Activated CD4-positive, CD25-positive, alpha-beta regulatory T cell (primary cell): ENCODE results near the gene UPP1.
"Not testable (repeated sequence)": the region's sequence is repeated elsewhere in the genome, so short reads cannot be mapped to it uniquely, and the experiment has no call there.

Experiments
- DNase-seq, 4 experiments: peaks; one replicate each; lab custom pipeline; 2025; lab: John Stamatoyannopoulos, UW

UPP1 gene

DNA sequence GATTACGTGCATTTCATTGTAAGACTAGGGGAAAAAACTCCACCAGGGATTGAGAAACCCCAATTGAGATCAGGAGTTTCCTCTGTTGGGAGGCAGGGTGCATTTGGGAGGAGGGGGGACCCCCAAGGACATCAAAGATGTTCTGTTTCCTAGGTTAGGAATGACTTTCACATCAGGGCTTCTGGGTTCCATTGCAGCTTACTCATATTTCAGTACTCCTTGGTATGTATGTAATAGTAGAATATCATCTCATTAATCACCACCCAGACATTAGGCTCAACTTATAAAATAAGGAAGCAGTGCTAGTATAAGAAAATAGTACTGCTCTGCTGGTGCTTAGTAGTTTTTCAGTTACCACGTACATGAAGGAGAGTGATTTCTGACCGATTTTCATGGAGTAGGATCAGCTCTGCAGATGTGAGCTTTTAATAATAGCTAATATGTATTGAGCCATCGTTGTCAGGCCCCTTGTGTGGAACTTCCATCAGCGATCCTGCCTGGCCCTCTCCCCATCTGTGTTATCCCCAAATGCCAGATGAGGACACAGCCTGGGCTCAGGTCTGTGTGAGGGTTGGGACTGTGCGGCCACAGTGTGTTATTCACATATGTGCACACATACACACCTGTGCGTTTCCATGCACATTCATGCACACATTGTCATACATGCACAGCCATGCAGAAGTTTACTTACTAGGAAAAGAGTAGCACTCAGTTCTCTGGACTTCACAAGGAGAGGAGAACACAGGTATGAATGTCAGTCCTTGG, 23.5 kb downstream of the UPP1 start:
- no peak for DNase-seq

DNA sequence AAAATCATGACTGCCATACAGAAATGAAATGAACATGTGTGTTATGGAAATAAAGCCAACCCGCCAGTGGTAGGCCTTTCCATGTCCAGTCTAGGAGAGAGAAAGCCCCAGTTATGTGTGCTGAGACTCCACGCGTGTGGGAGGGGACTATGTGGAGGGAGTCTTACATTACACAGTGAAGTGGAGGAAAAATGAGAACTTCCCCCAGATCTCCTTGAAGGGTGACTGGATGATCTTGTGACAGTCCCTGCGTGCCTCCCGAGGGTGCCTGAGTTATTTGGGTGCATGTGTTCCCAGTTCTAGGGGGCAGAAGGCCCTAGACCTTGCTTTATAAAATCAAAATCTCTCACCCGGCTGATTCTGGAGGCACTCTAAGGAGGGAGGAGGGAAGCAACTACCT, 24.2 kb downstream of the UPP1 start:
- DNase-seq = no peak

DNA sequence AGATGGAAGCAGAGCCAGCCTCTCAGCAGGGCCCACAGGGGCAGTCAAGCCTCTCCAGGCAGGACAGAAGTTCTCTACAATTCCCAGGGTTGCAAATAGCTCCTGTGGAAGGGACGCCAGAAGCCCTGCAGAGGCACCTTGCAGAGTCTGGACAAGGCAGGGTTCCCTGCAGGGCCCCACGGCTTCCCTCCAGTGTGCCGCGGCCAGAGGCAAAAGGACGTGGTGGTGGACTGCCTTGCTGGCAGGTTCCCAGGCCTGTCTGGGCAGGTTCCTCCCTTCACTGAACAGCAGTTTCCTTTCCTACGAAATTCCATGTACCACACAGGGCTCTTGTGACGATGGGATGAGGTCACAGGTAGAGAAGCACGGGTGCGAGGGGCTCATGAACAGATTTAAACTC, 25.1 kb downstream of the UPP1 start:
- DNase-seq = no peak

DNA sequence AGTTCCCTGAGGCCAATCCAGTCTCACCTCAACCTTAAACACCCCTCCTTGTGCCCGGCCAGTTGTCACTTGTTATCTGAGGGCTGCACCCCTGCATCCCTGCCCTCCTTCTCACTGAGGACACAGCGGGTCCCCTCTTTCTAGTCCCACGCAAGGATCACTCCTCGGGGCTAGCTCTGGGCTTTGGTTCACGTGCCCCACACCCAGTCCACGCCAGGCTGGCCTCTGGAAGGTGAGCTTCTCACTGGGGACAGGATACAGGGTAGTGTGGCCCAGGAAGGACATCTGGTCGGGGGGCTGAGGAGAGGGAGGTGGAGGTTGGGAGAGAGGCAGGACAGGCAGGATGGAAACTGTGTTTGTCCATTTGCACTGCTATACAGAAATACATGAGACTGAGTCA, 25.5 kb downstream of the UPP1 start:
- DNase-seq = no peak

DNA sequence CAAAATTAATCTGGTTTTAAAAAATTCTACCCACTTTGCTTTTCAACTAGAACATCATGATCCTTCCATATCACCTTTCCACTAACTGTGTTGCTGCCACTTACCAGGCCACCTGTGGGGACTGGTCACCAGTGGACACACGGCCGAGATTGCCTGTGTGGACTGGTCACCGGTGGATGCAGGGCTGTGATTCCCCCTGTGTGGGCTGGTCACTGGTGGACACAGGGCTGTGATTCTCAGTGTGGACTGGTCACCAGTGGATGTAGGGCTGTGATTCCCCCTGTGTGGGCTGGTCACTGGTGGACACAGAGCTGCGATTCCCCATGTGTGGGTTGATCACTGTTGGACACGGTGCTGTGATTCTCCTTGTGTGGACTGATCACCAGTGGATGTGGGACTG, 27.0 kb downstream of the UPP1 start:
- DNase-seq = no peak

DNA sequence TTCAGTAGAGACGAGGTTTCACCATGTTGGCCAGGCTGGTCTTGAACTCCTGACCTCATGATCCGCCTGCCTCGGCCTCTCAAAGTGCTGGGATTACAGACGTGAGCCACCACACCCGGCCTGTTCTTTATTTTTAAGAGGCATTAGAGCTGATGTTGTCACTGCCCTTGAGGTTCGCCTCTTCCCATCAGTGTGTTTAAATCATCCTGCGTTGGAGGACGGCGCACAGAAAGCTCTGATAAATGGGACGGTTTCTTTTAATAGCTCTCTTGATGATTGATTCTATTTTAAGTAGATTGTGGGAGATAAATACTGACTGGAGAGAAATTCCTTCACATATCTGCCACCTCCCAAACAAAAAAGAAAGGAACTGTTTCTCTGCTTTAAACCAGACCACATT, 29.0 kb downstream of the UPP1 start:
- no peak for DNase-seq

DNA sequence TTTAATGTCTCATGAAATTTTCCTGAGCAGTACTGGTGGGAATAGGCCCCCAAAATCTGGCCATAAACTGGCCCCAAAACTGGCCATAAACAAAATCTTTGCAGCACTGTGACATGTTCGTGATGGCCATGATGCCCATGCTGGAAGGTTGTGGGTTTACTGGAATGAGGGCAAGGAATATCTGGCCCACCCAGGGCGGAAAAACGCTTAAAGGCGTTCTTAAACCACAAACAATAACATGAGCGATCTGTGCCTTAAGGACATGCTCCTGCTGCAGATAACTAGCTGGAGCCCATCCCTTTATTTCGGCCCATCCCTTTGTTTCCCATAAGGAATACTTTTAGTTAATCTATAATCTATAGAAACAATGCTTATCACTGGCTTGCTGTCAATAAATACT, 31.5 kb downstream of the UPP1 start:
- DNase-seq = not testable (repeated sequence)

DNA sequence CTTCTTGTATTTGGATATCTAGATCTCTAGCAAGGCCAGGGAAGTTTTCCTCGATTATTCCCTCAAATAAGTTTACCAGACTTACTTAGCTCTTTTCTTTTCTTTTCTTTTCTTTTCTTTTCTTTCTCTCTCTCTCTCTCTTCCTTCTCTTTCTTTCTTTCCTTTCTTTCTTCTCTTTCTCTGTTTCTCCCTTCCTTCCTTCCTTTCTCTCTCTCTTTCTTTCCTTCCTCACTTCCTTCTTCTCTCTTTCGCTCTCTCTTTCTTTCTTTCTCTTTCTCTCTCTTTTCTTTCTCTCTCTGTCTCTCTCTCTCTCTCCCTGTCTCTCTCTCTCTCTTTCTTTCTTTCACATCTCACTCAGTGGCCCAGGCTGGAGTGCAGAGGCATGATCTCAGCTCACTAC, 37.0 kb downstream of the UPP1 start:
- DNase-seq = no peak

DNA sequence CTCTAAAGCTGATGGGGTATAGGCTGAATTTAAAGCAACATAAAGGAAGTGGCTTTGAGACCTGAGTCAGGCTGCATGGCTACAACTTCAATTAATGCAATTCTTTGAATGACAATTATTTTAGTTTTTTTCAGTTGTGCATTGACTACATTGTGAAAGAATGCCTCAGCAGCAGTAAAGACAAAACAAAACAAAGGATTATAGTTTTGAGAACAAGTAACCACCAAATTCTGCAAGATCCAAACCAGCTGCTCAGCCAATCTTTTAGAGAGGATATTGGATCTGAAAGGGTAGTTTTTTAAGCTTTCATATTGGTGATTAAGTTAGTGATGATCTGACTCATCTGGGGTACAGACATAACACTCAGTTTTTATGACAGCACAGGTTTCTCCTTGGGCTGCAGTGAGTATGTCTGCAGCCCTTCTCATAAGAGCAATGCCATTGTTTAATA, 41.6 kb downstream of the UPP1 start:
- no peak for DNase-seq

DNA sequence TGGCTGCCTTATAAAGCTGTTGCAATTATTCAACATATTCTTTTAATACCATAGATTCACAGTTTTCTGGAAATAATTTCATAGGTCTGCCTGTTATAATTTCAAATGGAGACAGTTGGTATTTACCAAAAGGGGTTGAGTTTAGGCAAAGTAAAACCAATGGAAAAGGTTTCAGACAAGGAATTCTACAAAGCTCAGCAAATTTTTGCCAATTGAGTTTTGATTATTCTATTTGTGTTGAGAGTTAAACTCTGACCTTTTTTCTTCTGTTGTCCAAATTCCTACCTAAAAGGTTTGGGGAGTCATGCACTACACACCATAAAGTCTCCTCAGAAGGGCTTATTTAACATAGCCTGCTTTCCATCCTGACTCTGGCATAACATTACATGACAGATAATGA, 43.7 kb downstream of the UPP1 start:
- no peak for DNase-seq

DNA sequence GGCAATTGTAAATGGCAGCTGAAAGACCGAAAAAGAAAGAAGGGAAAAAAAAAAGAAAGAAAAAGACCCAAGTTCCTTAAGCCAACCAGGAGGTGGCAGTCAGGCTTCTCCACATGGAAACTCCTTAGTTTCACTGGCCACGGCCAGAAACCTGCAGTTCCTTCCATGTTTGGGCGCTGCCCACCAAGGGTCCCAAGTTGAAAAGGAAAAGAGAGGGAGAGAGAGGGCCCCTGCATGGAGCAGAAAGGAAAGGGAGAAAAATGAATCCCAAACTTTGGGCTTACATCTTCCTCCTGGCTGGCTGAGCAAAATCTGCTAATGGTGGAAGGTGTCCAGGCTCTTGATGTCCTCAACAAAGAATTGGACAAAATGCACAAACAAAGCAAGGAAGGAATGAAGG, 50.4 kb downstream of the UPP1 start:
- no peak for DNase-seq

DNA sequence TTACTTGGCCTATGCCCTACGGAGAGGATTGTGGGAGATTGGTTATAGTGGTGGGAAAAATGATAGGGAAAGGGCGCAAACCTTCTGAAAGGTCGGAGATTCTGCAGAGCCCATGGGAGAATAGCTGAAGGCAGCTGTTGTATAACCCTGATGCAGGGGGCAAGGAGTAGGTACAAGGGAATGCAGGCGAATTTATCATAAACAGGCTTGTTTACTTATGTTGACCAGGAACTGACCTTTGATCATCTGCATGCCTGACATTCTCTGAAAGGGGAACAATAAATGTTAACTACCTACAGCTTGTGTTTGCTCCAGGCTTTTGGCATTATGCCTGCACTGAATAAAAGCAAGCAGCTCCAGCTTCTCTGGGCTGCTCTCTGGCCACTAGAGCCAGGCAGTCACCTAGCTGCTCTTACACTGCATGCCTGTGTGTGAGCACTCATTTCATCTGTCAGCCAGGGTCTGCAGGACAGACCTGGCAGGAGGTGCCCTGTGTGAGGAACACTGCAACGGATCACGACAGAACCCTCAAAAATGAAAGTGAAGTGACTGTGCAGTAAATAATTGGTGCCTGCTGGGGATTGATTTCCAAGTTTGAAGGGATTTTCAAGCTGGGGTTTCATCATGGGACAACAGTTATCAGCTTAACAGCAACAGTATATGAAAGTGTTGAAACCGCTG, 51.1 kb downstream of the UPP1 start:
- DNase-seq = no peak

DNA sequence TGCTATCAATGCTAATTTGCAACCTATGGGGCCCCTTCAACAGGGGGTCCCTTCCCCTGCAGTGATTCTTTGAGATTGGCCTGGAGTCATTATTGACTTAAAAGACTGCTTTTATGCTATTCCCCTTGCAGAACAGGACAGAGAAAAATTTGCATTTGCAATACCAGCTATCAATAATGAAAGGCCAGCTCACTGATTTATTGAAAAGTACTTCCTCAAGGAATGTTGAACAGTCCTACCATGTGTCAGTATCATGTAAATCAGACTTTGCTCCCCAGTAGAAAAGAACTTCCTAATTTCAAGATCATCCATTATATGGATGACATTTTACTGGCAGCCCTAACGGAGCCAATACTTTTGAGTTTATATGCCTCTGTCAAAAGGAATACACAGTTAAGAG, 52.5 kb downstream of the UPP1 start:
- DNase-seq = no peak

DNA sequence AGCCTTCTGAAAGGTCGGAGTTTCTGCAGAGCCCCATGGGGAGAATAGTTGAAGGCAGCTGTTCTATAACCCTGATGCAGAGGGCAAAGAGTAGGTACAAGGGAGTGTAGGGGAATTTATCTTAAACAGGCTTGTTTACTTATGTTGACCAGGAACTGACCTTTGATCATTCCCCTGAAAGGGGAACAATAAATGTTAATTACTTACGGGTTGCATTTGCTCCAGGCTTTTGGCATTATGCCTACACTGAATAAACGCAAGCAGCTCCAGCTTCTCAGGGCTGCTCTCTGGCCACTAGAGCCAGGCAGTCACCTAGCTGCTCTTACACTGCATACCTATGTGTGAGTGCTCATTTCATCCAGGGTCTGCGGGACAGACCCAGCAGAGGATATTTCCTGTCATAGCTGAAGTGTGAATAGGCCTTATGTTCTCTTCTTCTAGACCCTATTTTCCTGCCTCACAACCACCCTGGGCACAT, 55.3 kb downstream of the UPP1 start:
- DNase-seq = no peak

DNA sequence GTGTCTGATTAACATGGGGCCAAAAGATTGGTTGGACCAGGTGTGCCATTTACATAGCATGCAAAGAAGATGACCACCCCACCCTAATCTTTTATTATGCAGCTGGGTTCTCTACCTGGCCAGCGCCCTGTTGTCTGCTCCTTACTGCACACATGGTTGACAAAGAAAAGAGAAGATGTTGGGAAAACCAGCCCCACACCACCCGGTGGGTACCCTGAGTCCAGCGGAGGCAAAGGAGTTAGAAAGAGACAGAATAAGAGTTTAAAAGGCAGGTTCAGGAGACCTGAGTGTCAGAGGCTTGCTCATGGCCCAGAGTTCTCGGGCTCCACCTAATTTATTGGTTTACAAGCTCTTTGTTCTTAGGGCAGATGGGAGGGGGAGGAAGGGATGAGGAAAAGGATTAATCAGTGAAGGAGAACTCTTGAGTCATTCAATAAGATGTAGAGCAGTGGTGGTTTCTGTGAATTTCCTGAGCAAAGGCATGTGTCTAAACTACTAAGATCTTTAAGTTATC, 58.1 kb downstream of the UPP1 start:
- no peak for DNase-seq

DNA sequence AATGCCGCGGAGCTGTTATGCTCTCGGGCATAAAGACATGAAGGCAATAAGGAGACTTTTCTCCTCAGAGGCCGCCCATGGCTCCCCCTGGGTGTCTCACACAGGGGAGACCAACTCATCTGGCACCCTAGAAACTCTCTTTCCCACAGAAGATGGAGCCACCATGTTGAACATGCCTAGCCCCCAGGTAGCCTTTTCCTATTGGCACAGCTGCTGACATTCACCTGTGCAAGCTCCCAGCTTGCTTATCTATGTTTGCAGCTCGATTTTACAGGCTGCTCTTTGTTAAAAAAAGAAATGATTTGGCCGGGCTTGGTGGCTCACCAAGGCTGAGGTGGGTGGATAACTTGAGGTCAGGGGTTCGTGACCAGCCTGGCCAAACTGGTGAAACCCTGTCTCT, 58.6 kb downstream of the UPP1 start:
- DNase-seq = not testable (repeated sequence)

DNA sequence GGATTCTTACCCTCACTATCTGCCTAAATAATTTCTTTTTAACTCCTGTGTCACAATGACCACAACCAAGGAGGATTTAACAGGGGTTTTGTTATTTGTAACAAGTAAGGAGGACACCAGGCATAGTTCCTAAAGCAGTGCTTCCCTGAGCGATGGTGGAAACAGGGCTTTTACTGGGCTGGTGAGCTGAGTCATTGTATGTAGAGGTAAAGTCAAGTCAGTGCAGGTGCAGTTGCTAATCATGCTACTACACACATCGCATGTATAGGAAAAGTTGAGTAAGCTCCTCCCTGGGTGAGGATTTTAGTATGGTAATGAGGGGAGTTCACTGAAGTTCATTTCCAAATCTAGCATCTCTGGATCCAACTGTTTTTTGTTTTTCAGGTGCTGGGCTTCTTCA, 59.2 kb downstream of the UPP1 start:
- no peak for DNase-seq

DNA sequence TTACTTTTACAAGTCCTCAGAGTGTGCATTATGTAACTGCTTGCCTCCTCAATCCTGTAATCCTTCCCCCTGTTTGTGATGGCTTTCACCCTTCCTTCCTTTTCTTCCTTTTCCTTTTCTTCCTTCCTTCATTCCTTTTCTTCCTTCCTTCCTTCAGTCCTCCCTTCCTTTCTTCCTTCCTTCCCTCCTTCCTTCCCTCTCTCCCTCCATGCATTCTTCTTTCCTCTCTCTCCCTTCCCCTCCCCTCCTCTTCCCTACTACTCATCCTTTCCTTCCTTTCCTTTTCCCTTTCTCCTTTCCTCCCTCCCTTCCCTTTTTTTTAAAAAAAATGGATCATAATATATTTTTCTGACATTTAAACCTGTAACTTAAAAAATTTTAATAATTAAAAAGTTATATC, 60.0 kb downstream of the UPP1 start:
- no peak for DNase-seq

DNA sequence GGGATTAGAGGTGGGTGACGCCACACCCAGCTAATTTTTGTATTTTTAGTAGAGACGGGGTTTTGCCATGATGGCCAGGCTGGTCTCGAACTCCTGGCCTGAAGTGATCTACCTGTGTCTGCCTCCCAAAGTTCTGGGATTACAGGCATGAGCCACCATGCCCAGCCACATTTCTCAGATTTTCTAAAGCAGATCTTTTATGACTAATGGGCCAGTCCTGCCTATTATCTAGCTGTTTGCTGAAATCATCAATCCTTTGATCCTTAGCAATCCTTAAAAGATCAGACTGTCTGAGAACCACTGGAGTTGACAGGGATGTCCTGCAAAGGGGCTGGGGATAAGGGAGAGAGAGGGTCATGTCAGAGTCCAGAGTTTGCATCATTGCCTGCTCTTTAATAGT, 61.0 kb downstream of the UPP1 start:
- DNase-seq = no peak

DNA sequence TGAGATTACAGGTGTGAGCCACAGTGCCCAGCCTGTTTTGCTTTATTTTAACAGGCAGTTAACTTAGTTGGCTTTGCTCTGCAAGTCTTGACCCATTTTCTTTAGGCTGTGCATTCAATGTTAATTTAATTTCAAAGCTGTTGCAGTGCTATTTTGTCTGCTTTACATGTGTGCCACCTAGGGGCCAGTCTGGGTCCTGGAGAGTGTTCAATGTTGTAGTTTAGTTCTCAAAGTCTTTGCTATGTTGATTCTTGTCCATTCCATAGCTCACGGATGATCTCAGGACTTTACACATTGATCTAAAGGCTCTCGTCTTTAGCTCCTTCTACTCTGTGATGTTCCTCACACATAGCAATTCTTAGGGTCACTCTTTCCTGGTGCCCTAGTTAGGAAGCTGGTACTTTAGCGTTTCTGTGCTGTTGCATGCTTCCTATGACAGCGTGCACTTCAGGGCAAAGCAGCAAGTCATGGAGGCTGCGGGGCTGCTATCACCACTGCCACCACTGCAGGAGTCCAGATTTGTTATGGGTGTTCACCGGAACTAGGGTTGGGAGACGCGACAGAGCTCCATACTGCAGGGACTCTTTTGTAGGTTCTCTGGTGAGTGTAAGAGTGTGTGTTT, 65.8 kb downstream of the UPP1 start:
- DNase-seq = peak in 2 of 4 experiments; percentile 1 to 6
